ENCODE results near the gene AGO4. TPM values are rescaled to one million over a fixed set of nuclear protein-coding genes. Genes with fewer than 3 reads are reported as not detected.
"Not testable (repeated sequence)": the region's sequence is repeated elsewhere in the genome, so short reads cannot be mapped to it uniquely, and the experiment has no call there.

Gene AGO4
- total and polyA plus RNA-seq, 2 of the 4 experiments (the other 2 are of a cell fraction), result 8.2 to 9.2 TPM

- DNase-seq; H3K4ac ChIP-seq (ENCODE audit: low read depth, low read length); H3K27ac ChIP-seq (ENCODE audit: insufficient read depth, low read length); H4K91ac ChIP-seq (ENCODE audit: insufficient read depth, low read depth, low read length); H2AK9ac ChIP-seq (replicated peaks; ENCODE audit: low read depth, low read length, poor library complexity); H3K14ac ChIP-seq (replicated peaks; ENCODE audit: low read depth, low read length); H3K23ac ChIP-seq (ENCODE audit: low read depth, low read length); dilution Hi-C loops (cut with HindIII; ENCODE audit: low sequenced_read_pairs, unreplicated experiment); H3K4me2 ChIP-seq (ENCODE audit: low read depth, low read length); H3K9me1 ChIP-seq (ENCODE audit: insufficient read depth, low read length); H3K9me3 ChIP-seq (ENCODE audit: control insufficient read depth, insufficient read depth, low read length); H2BK5ac ChIP-seq (ENCODE audit: low read depth, low read length, poor library complexity, severe bottlenecking); in situ Hi-C loops (cut with MboI; ENCODE audit: low sequenced_read_pairs); ATAC-seq (ENCODE audit: low read depth); H4K8ac ChIP-seq (ENCODE audit: low read depth in 2 of 2, low read length in 2 of 2); H3K18ac ChIP-seq (ENCODE audit: low read depth, low read length); H2BK20ac ChIP-seq (ENCODE audit: low read depth, low read length); H3K79me1 ChIP-seq (ENCODE audit: low read depth in 1 of 2, low read length in 2 of 2); POLR2A ChIA-PET (ENCODE audit: unreplicated experiment); intact Hi-C loops (cut with micrococcal nuclease); BruUV-seq (replicated peaks); H3K4me1 ChIP-seq (ENCODE audit: control insufficient read depth, insufficient read depth, low read length); H2AK5ac ChIP-seq (ENCODE audit: low read depth, low read length); H4K20me1 ChIP-seq (ENCODE audit: insufficient read depth, low read length); H2BK15ac ChIP-seq (ENCODE audit: low read depth, low read length); H3K9ac ChIP-seq (ENCODE audit: low read depth, low read length); H2AFZ ChIP-seq (replicated peaks; ENCODE audit: low read length, poor library complexity); H3K27me3 ChIP-seq (ENCODE audit: control insufficient read depth, insufficient read depth, low read length); H3K36me3 ChIP-seq (ENCODE audit: control insufficient read depth, insufficient read depth, low read length); H3K56ac ChIP-seq (ENCODE audit: extremely low read depth, insufficient read depth, low read length); H3K4me3 ChIP-seq (ENCODE audit: insufficient read depth, low read depth, low read length); H2BK120ac ChIP-seq (ENCODE audit: low read depth, low read length); H4K5ac ChIP-seq (ENCODE audit: low read depth, low read length): not testable (repeated sequence)
- CTCF ChIA-PET, result interaction anchor here (0.6 to 1.4 kb wide), 4 partner anchors 14 to 1611 kb away, joined by 4 to 5 read pairs (median 4); partner anchors contain the start of gene AGO1
- WGBS, 2 experiments (ENCODE audit: extremely low coverage in 2 of 2, insufficient read length in 1 of 2), result 85% methylated on average over 23 of the region's 34 CpGs; no CpG with 5 or more reads in 1 of the 2 experiments
These were observed 61.6 kb downstream of the AGO4 start for GRCh38 chr1:35869245-35869950.

Measured in IMR-90 (cell line).